Putamen (tissue), 1 donor: ENCODE measurements around the gene KCNK15.

Source experiments
- DNase-seq: peaks from one replicate; pipeline ENCODE4 v3.0.0-alpha.2; 2016; ENCODE audit warnings: low spot score

KCNK15 gene

GRCh38 chr20:44790638-44791393 lies 45.2 kb downstream of the KCNK15 start:
- no peak for DNase-seq

DNA sequence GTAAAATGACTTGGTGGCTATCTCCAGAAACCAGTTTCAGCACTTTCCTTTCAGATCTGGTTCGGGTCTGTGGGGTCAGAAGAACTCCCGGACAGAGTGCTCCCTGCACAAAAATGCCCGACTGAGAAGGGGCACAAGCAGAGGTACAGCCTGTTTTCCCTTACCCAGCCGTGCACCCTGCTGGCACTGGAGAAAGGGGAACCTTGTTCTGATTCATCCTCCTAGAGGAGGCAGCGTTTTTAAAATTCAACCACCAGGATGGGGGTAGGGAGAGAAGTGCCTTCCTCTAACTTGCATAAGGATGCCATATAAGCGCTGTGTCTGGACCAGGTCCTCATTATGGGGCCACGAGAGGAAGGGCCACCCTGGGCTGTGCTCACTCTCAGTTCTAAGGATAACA lies 47.1 kb downstream of the KCNK15 start:
- DNase-seq = no peak

DNA sequence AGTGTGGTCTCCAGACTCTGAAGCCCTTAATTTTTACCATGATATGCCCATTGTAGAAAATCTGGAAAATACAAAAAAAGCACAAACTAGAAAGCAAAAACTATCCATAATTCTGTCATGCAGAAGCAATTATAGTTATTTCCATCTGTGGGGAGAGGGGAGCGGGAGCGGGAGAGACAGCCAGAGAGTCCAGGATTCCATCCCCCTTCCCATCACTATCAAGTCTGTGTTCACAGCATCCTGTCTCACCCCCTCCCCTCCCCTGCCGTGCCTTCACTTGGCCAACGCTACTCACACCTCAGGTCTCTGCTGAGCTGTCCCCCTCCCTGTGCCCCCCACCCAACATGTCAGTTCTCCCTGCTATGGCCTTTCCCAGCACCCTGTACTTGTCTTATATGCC lies 50.2 kb downstream of the KCNK15 start:
- DNase-seq = no peak

GRCh38 chr20:44796311-44796710 lies 50.6 kb downstream of the KCNK15 start:
- DNase-seq = no peak

DNA sequence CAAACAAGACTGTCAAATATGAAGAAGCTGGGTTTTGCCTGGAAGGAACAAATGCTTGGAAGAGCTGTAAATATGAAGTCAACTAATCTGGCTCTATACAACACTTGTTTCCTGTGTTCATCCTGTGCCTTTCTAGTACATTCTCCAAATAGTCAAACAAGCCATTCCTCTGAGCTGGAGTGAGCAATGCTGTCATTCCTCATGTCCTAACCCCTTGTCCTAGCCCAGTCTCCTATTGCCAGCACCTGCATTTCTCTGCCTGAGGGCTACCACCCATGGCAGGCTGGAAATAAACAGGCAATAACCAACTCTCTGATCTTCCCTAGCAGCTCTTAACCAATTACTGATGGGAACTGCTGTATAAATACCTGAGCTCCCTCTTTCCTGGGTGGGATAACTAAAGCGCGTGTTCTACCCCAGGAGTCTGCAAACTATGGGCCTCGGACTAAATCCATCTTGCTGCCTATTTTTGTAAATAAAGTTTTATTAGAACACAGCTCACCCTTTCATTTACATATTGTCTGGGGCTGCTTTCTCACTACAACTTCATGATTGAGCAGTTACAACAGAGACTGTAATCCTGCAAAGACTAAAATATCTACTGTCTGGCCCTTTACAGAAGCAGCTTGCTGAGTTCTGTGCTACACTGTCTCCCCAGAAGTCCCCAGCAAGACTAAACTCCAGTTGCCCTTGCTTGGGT lies 51.2 kb downstream of the KCNK15 start:
- no peak for DNase-seq

- DNase-seq = no peak
Observed at GRCh38 chr20:44799691-44800090, 54.0 kb downstream of the KCNK15 start.

- no peak for DNase-seq
Observed at GRCh38 chr20:44800391-44801046, 54.9 kb downstream of the KCNK15 start.
